Naive thymus-derived CD4-positive, alpha-beta T cell (primary cell): ENCODE data around the gene ARIH2. TPM values are rescaled to one million over a fixed set of nuclear protein-coding genes. Genes with fewer than 3 reads are reported as not detected.

Experiments used
- ATAC-seq: fragments of 150-1000 bp; cut with Tn5 transposase; 2 replicates; pipeline ENCODE4 v1.10.0; 2021; ENCODE audit warnings: mild to moderate bottlenecking, moderate library complexity
- CTCF ChIA-PET: fragments of 350-600 bp; sonication (Branson Sonifier 250); formaldehyde crosslinking; loops from one replicate; lab custom pipeline; 2021; ENCODE audit warnings: antibody characterized with exemption; lab: Charles Lee
- POLR2A ChIA-PET: fragments of 350-600 bp; sonication (Branson Sonifier 250); formaldehyde crosslinking; loops from one replicate; lab custom pipeline; 2021; ENCODE audit warnings: antibody characterized with exemption, inconsistent platforms; lab: Charles Lee
- DNase-seq, 9 donors: peaks; one replicate each; pipeline versions ENCODE4 v3.0.0 to v3.0.0-alpha.2; 2020 to 2022; ENCODE audit warnings: mixed read lengths in 1 of 9
- H3K27ac ChIP-seq: one replicate; pipeline ENCODE4 v1.7.0; 2013; ENCODE audit warnings: mild to moderate bottlenecking, low read depth, low read length, moderate library complexity
- H3K27me3 ChIP-seq, 2 donors: one replicate each; pipeline ENCODE4 v1.7.0; 2013; ENCODE audit warnings: low read length in 2 of 2, mild to moderate bottlenecking in 2 of 2, moderate library complexity in 2 of 2; ENCODE audit not compliant: control insufficient read depth in 2 of 2, insufficient read depth in 2 of 2
- H3K36me3 ChIP-seq, 3 experiments: 1 replicate in 2 of 3; 2 replicates in 1 of 3; pipeline ENCODE4 v1.7.0; 2013; ENCODE audit warnings: low read length in 3 of 3, mild to moderate bottlenecking in 3 of 3, moderate library complexity in 1 of 3; ENCODE audit not compliant: insufficient read depth in 3 of 3, control insufficient read depth in 2 of 3
- H3K4me1 ChIP-seq, 2 donors: one replicate each; pipeline ENCODE4 v1.7.0; 2013; ENCODE audit warnings: low read length in 2 of 2, mild to moderate bottlenecking in 2 of 2, moderate library complexity in 1 of 2; ENCODE audit not compliant: control insufficient read depth in 2 of 2, insufficient read depth in 2 of 2
- H3K4me3 ChIP-seq: 2 replicates; pipeline ENCODE4 v1.7.0; 2013; ENCODE audit warnings: mild to moderate bottlenecking, low read length
- H3K9me3 ChIP-seq, 3 experiments: 1 replicate in 2 of 3; 2 replicates in 1 of 3; pipeline ENCODE4 v1.7.0; 2013; ENCODE audit warnings: low read length in 3 of 3; ENCODE audit not compliant: control insufficient read depth in 2 of 3
- H3K27ac Mint-ChIP-seq, 9 donors: one replicate each; pipeline ENCODE4 v1.8.0; 2020 to 2022; ENCODE audit warnings: mixed read lengths in 9 of 9, mild to moderate bottlenecking in 8 of 9, moderate library complexity in 5 of 9, inconsistent platforms in 2 of 9
- H3K27me3 Mint-ChIP-seq, 5 donors: one replicate each; pipeline ENCODE4 v1.8.0; 2021 to 2022; ENCODE audit warnings: mixed read lengths in 5 of 5, mild to moderate bottlenecking in 1 of 5
- H3K36me3 Mint-ChIP-seq, 5 donors: one replicate each; pipeline ENCODE4 v1.8.0; 2020 to 2022; ENCODE audit warnings: mixed read lengths in 5 of 5, mild to moderate bottlenecking in 3 of 5, inconsistent platforms in 1 of 5
- H3K4me1 Mint-ChIP-seq, 7 donors: one replicate each; pipeline ENCODE4 v1.8.0; 2020 to 2022; ENCODE audit warnings: mixed read lengths in 7 of 7, mild to moderate bottlenecking in 3 of 7, inconsistent platforms in 1 of 7
- H3K4me3 Mint-ChIP-seq, 10 donors: one replicate each; pipeline ENCODE4 v1.8.0; 2020 to 2022; ENCODE audit warnings: mild to moderate bottlenecking in 10 of 10, mixed read lengths in 10 of 10, moderate library complexity in 6 of 10, inconsistent platforms in 2 of 10
- H3K9me3 Mint-ChIP-seq, 11 donors: one replicate each; pipeline ENCODE4 v1.8.0; 2020 to 2022; ENCODE audit warnings: mixed read lengths in 11 of 11, mild to moderate bottlenecking in 4 of 11, inconsistent platforms in 1 of 11, moderate library complexity in 1 of 11
- intact Hi-C, 2 donors: fragments of 100-400 bp; cut with micrococcal nuclease; formaldehyde crosslinking; loops; one replicate each; pipeline ENCODE4 v1.15.1; 2023
- polyA plus RNA-seq, 2 donors: library from polyadenylated mRNA; unstranded; fragments of 300-500 nt; fragmentation: Illumina TruSeq; gene quantifications; one replicate each; pipeline ENCODE4 v1.2.3, GENCODE V29; 2021
- total RNA-seq, 6 experiments: library from RNA in 5 of 6; stranded (reverse) in 5 of 6; gene quantifications; 1 replicate in 5 of 6; 2 replicates in 1 of 6; pipeline ENCODE4 v1.2.3 and lab custom pipeline; 2021 to 2026

Gene ARIH2
- total and polyA plus RNA-seq, 7 experiments from 2014 or later, result 103 to 189 (median 140) TPM

GRCh38 chr3:48990636-48991469 is 72.2 kb downstream of the ARIH2 start:
- H3K4me1 ChIP-seq, result peaks cover 24% of the 10 kb centered on the region in 2 donors
- peaks cover 0 to 7% (median 0%) of the 10 kb centered on the region in 3 experiments for H3K36me3 ChIP-seq
- H3K27ac Mint-ChIP-seq, result peak overlapping the region; percentile 84 to 95 (median 90)
- H3K36me3 Mint-ChIP-seq, result peaks cover 0 to 9% (median 0%) of the 10 kb centered on the region in 5 donors
- POLR2A ChIA-PET, result interaction anchor here (1.0 to 11.2 kb wide), 9 partner anchors 9 to 349 kb away, joined by 3 to 179 read pairs (median 7); partner anchors contain the start of genes CCDC71, DALRD3, IMPDH2 and NDUFAF3
- intact Hi-C loops, result loop anchor here (1.0 kb wide), 2 partner anchors 16 to 103 kb away; partner anchors contain the start of genes QRICH1 (in 1 of the 2) and WDR6 (in 1 of the 2)
- CTCF ChIA-PET, result interaction anchor here (1.2 to 6.4 kb wide), 3 partner anchors 16 to 166 kb away, joined by 7 to 64 read pairs (median 51); partner anchors contain the start of genes NDUFAF3 and WDR6
- DNase-seq (peak in 5 of 9 donors; percentile 18 to 56 (median 22)), ATAC-seq (no peak)
- peak overlapping the region; percentile 89 to 97 (median 93) for H3K4me3 Mint-ChIP-seq
- H3K27me3 Mint-ChIP-seq, result no peaks in the 10 kb centered on the region
- peaks cover 28 to 59% (median 45%) of the 10 kb centered on the region in 7 donors for H3K4me1 Mint-ChIP-seq
- no peaks in the 10 kb centered on the region for H3K9me3 Mint-ChIP-seq
- H3K9me3 ChIP-seq, result no peaks in the 10 kb centered on the region
- no peaks in the 10 kb centered on the region for H3K27me3 ChIP-seq
- peak overlapping the region; percentile 96 for H3K4me3 ChIP-seq
- peak overlapping the region; percentile 82 for H3K27ac ChIP-seq

- DNase-seq (no peak), ATAC-seq (no peak)
- peak overlapping the region in 8 of 9 donors; percentile 36 to 92 (median 82) for H3K27ac Mint-ChIP-seq
- intact Hi-C loops, result no loop called here
- H3K27ac ChIP-seq, result peak overlapping the region; percentile 82
- no peak overlapping the region for H3K4me3 ChIP-seq
- peaks cover 0 to 7% (median 0%) of the 10 kb centered on the region in 5 donors for H3K36me3 Mint-ChIP-seq
- no peaks in the 10 kb centered on the region for H3K9me3 Mint-ChIP-seq
- H3K36me3 ChIP-seq, result peaks cover 0 to 14% (median 3%) of the 10 kb centered on the region in 3 experiments
- peak overlapping the region; percentile 49 to 97 (median 90) for H3K4me3 Mint-ChIP-seq
- H3K27me3 ChIP-seq, result no peaks in the 10 kb centered on the region
- H3K4me1 ChIP-seq, result peaks cover 24% of the 10 kb centered on the region in 2 donors
- POLR2A ChIA-PET, result interaction anchor here (0.8 to 11.2 kb wide), 10 partner anchors 8 to 420 kb away, joined by 3 to 179 read pairs (median 5); partner anchors contain the start of genes CCDC71, DALRD3, IMPDH2 and NDUFAF3
- no peaks in the 10 kb centered on the region for H3K9me3 ChIP-seq
- CTCF ChIA-PET, result interaction anchor here (0.9 to 6.4 kb wide), 4 partner anchors 15 to 164 kb away, joined by 5 to 64 read pairs (median 29); partner anchors contain the start of genes NDUFAF3 and WDR6
- H3K4me1 Mint-ChIP-seq, result peaks cover 28 to 53% (median 43%) of the 10 kb centered on the region in 7 donors
- no peaks in the 10 kb centered on the region for H3K27me3 Mint-ChIP-seq
Observed at GRCh38 chr3:48991851-48992545, 73.4 kb downstream of the ARIH2 start.

GRCh38 chr3:48993834-48994233 is 75.2 kb downstream of the ARIH2 start:
- ATAC-seq (no peak), DNase-seq (no peak)
- no peaks in the 10 kb centered on the region for H3K9me3 ChIP-seq
- Mint-ChIP-seq H3K4me3 (no peak overlapping the region), H3K27ac (peak overlapping the region in 6 of 9 donors; percentile 8 to 72 (median 30)), H3K36me3 (peaks cover 0 to 7% (median 0%) of the 10 kb centered on the region in 5 donors), H3K9me3 (no peaks in the 10 kb centered on the region), H3K4me1 (peaks cover 25 to 44% (median 37%) of the 10 kb centered on the region in 7 donors), H3K27me3 (no peaks in the 10 kb centered on the region)
- H3K4me3 ChIP-seq, result no peak overlapping the region
- CTCF ChIA-PET, result no interaction called here
- no peak overlapping the region for H3K27ac ChIP-seq
- intact Hi-C loops, result no loop called here
- no peaks in the 10 kb centered on the region for H3K27me3 ChIP-seq
- POLR2A ChIA-PET, result interaction anchor here (2.5 to 11.2 kb wide), 2 partner anchors 13 to 25 kb away, joined by 13 to 179 read pairs; partner anchors contain the start of genes DALRD3, NDUFAF3 and WDR6
- H3K4me1 ChIP-seq, result peaks cover 16 to 18% of the 10 kb centered on the region in 2 donors
- H3K36me3 ChIP-seq, result peaks cover 0 to 23% (median 3%) of the 10 kb centered on the region in 3 experiments

GRCh38 chr3:48996640-48997039 is 78.0 kb downstream of the ARIH2 start:
- Mint-ChIP-seq H3K27ac (no peak overlapping the region), H3K9me3 (no peaks in the 10 kb centered on the region), H3K36me3 (peaks cover 0 to 3% (median 0%) of the 10 kb centered on the region in 5 donors), H3K4me3 (no peak overlapping the region), H3K27me3 (no peaks in the 10 kb centered on the region), H3K4me1 (peaks cover 10 to 26% (median 19%) of the 10 kb centered on the region in 7 donors)
- no peak overlapping the region for H3K4me3 ChIP-seq
- no peak overlapping the region for H3K27ac ChIP-seq
- POLR2A ChIA-PET, result interaction anchor here (1.4 to 11.2 kb wide), 2 partner anchors 9 to 22 kb away, joined by 5 to 179 read pairs; partner anchors contain the start of genes DALRD3 and NDUFAF3
- ATAC-seq, result no peak
- peaks cover 0 to 19% (median 3%) of the 10 kb centered on the region in 3 experiments for H3K36me3 ChIP-seq
- CTCF ChIA-PET, result interaction anchor here (1.1 to 1.5 kb wide), 2 partner anchors 9 to 10 kb away, joined by 3 to 7 read pairs; partner anchors contain the start of gene WDR6
- no peak for DNase-seq
- peaks cover 3% of the 10 kb centered on the region in 2 donors for H3K4me1 ChIP-seq
- no peaks in the 10 kb centered on the region for H3K9me3 ChIP-seq
- intact Hi-C loops, result no loop called here
- H3K27me3 ChIP-seq, result no peaks in the 10 kb centered on the region

GRCh38 chr3:48997102-48997635 is 78.5 kb downstream of the ARIH2 start:
- ATAC-seq, result no peak
- intact Hi-C loops, result no loop called here
- DNase-seq, result no peak
- H3K36me3 Mint-ChIP-seq, result no peaks in the 10 kb centered on the region
- no peak overlapping the region for H3K4me3 Mint-ChIP-seq
- Histone ChIP-seq H3K27ac (no peak overlapping the region), H3K4me1 (no peaks in the 10 kb centered on the region), H3K27me3 (no peaks in the 10 kb centered on the region), H3K9me3 (no peaks in the 10 kb centered on the region), H3K36me3 (peaks cover 0 to 19% (median 3%) of the 10 kb centered on the region in 3 experiments), H3K4me3 (no peak overlapping the region)
- ChIA-PET POLR2A (interaction anchor here (1.2 to 11.2 kb wide), 3 partner anchors 9 to 22 kb away, joined by 3 to 179 read pairs (median 5); partner anchors contain the start of genes DALRD3, NDUFAF3 and WDR6), CTCF (interaction anchor here (1.1 to 1.5 kb wide), 2 partner anchors 10 kb away, joined by 3 to 7 read pairs; partner anchors contain the start of gene WDR6)
- peaks cover 6 to 21% (median 14%) of the 10 kb centered on the region in 7 donors for H3K4me1 Mint-ChIP-seq
- no peaks in the 10 kb centered on the region for H3K27me3 Mint-ChIP-seq
- H3K9me3 Mint-ChIP-seq, result no peaks in the 10 kb centered on the region
- H3K27ac Mint-ChIP-seq, result peak overlapping the region in 1 of 9 donors; percentile 38
